Neural progenitor cell (in vitro differentiated cells): ENCODE results near the gene PDE1A.

ENCODE experiments used
- CTCF ChIP-seq: fragments of 200-600 bp; sonication (generic); IDR thresholded peaks from 2 replicates; pipeline ENCODE4 v1.5.1; 2017; ENCODE audit warnings: antibody characterized with exemption, mild to moderate bottlenecking
- EZH2 ChIP-seq: fragments of 200-600 bp; sonication (generic); IDR thresholded peaks from 2 replicates; pipeline ENCODE4 v1.6.1; 2017; ENCODE audit warnings: antibody characterized with exemption, mild to moderate bottlenecking, moderate library complexity
- EZH2phosphoT487 ChIP-seq: fragments of 200-600 bp; sonication (generic); IDR thresholded peaks from 2 replicates; pipeline ENCODE4 v1.6.1; 2017; ENCODE audit warnings: antibody characterized with exemption

GRCh38 chr2:182283512-182283911 lies 143.3 kb downstream of the PDE1A start:
- TF ChIP-seq CTCF (no peak), EZH2 (no peak), EZH2phosphoT487 (no peak)
